ENCODE measurements around the gene LHX6. TPM values are rescaled to one million over a fixed set of nuclear protein-coding genes. Genes with fewer than 3 reads are reported as not detected.

LHX6 gene
- total RNA-seq, 6 experiments from 2014 or later = not detected

DNA sequence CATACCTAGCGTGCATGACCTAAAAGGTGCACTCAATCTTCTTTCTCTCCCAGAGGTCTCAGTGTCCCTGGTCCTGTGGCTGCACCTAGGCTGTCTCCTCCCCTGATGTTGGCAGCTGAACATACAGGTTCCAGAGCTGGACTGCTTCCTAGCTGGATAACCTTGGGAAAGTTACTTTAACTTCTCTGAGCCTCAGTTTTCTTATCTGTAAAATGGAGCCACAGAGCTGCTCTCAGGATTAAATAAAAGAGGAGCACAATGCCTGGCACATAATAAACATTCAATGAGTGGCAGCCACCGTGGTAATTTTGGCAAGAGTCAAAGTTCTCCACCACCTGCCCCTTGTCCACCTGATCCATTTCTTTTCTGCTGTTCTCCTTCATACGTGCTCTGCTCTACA is 55.1 kb downstream of the LHX6 start:
- no peaks in the 10 kb centered on the region for H3K4me1 Mint-ChIP-seq (ENCODE audit: low read depth)
- no peak overlapping the region for H3K27ac Mint-ChIP-seq
- no peaks in the 10 kb centered on the region for H3K9me3 Mint-ChIP-seq
- TF ChIP-seq, protein P1, sequence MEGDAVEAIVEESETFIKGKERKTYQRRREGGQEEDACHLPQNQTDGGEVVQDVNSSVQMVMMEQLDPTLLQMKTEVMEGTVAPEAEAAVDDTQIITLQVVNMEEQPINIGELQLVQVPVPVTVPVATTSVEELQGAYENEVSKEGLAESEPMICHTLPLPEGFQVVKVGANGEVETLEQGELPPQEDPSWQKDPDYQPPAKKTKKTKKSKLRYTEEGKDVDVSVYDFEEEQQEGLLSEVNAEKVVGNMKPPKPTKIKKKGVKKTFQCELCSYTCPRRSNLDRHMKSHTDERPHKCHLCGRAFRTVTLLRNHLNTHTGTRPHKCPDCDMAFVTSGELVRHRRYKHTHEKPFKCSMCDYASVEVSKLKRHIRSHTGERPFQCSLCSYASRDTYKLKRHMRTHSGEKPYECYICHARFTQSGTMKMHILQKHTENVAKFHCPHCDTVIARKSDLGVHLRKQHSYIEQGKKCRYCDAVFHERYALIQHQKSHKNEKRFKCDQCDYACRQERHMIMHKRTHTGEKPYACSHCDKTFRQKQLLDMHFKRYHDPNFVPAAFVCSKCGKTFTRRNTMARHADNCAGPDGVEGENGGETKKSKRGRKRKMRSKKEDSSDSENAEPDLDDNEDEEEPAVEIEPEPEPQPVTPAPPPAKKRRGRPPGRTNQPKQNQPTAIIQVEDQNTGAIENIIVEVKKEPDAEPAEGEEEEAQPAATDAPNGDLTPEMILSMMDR (IDR thresholded peaks at IDR 0.05) = no peak
- peaks cover 48% of the 10 kb centered on the region for H3K27me3 Mint-ChIP-seq (ENCODE audit: insufficient read depth)
- H3K4me3 Mint-ChIP-seq = no peak overlapping the region
- H3K36me3 Mint-ChIP-seq (ENCODE audit: low read depth) = no peaks in the 10 kb centered on the region
- no peak for DNase-seq

DNA sequence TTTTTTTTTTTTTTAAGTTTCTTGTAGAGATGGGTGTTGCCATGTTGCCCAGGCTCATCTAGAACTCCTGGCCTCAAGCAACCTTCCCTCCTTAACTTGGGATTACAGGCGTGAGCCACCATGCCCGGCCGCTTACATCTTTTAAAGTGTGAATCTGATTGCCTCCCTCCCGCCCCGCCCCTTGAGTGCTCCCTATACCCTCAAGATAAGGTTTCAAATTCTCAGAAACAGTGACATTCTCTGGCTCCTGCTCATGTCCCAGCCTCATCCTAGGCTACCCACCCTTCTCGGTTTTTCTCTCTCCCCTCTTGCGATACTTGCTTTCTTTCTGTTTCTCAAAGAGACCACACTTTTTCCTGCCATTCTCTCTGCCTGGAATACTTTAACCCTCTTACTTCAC is 56.6 kb downstream of the LHX6 start:
- H3K9me3 Mint-ChIP-seq = no peaks in the 10 kb centered on the region
- no peak for DNase-seq
- H3K36me3 Mint-ChIP-seq (ENCODE audit: low read depth) = no peaks in the 10 kb centered on the region
- peaks cover 9% of the 10 kb centered on the region for H3K4me1 Mint-ChIP-seq (ENCODE audit: low read depth)
- no peak overlapping the region for H3K27ac Mint-ChIP-seq
- H3K4me3 Mint-ChIP-seq = no peak overlapping the region
- H3K27me3 Mint-ChIP-seq (ENCODE audit: insufficient read depth) = peaks cover 45% of the 10 kb centered on the region
- TF ChIP-seq, protein P1 (IDR thresholded peaks at IDR 0.05) = no peak

DNA sequence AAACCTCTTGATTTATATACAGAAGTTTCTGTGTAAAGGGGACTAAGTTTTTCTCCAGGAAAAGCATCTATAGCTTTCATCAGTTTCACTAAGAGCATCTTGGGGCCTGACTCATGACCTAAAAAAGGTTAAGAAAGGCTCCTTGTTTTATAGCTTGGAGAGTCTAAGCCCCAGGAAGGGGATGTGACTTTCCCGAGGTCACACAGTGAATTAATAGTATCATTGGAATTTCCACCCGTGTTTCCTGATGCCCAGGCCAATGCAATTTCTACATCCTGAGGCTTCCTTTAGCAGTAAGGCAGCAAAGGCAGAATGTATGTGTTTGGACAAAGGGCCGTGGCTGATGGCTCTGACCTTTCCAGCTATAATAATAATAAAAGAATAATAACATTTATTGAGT is 60.4 kb downstream of the LHX6 start:
- Mint-ChIP-seq H3K4me1 (ENCODE audit: low read depth) (peaks cover 9% of the 10 kb centered on the region), H3K36me3 (ENCODE audit: low read depth) (no peaks in the 10 kb centered on the region), H3K27me3 (ENCODE audit: insufficient read depth) (peaks cover 49% of the 10 kb centered on the region), H3K27ac (no peak overlapping the region), H3K9me3 (no peaks in the 10 kb centered on the region), H3K4me3 (no peak overlapping the region)
- DNase-seq = no peak
- TF ChIP-seq, protein P1 (IDR thresholded peaks at IDR 0.05) = no peak

DNA sequence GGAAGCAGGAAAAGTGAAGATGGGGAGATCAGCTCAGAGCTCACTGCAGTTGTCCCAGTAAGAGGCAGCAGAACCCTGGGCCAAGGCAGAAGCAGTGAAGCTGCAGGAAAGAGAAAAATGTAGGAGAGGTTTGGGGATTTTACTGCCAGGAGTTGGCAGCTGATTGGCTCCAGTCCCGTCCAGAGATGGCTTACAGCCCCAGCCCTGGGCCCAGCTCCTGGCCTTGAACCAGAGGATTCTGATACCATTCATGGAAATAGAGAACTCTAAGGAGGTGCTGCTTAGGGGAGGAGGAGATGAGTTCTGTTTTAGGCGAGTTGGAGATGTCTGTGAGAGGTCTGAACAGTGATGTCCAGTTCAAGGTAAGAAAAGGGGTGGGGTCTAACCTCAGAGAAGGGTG is 64.5 kb downstream of the LHX6 start:
- H3K4me3 Mint-ChIP-seq = no peak overlapping the region
- DNase-seq = no peak
- peaks cover 6% of the 10 kb centered on the region; the same call in 1 of the 2 replicates for H3K36me3 Mint-ChIP-seq (ENCODE audit: low read depth)
- TF ChIP-seq, protein P1 (IDR thresholded peaks at IDR 0.05) = no peak
- H3K9me3 Mint-ChIP-seq = peaks cover 8% of the 10 kb centered on the region
- no peak overlapping the region for H3K27ac Mint-ChIP-seq
- H3K4me1 Mint-ChIP-seq (ENCODE audit: low read depth) = peaks cover 9% of the 10 kb centered on the region
- peaks cover 40% of the 10 kb centered on the region for H3K27me3 Mint-ChIP-seq (ENCODE audit: insufficient read depth)

DNA sequence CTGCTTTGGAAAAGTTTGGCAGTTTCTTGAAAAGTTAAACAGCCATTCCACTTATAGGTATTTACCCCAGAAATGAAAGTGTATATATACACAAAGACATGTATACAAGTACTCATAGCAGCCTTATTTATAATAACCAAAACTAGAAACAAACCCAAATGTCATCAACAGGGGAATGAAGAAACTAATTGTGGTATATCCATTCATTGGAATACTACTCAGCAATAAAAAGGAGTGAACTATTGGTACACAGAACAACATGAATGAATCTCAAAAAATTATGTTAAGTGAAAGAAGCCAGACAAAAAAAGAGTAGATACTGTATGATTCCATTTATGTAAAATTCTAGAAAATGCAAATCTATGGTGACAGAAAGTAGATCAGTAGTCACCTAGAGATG is 66.3 kb downstream of the LHX6 start:
- H3K27me3 Mint-ChIP-seq (ENCODE audit: insufficient read depth) = peaks cover 31% of the 10 kb centered on the region
- peaks cover 6% of the 10 kb centered on the region; the same call in 1 of the 2 replicates for H3K36me3 Mint-ChIP-seq (ENCODE audit: low read depth)
- H3K9me3 Mint-ChIP-seq = peaks cover 8% of the 10 kb centered on the region
- H3K4me1 Mint-ChIP-seq (ENCODE audit: low read depth) = peaks cover 11% of the 10 kb centered on the region
- no peak overlapping the region for H3K4me3 Mint-ChIP-seq
- no peak for DNase-seq
- no peak overlapping the region for H3K27ac Mint-ChIP-seq
- TF ChIP-seq, protein P1 (IDR thresholded peaks at IDR 0.05) = no peak

DNA sequence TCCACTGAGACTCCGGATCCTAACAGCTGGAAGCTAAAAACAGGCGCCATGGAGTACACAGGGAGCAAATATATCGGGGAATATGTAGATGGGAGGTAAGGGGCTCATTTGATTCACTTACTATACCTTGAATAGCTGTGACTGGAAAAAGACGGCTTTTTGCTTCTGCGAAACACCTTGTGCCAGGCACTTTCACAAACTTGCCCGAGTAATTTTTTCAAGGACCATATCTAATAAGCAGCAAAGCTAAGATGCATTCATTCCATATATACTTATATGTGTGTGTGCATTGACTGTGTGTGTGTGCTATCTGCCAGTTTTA is 68.9 kb downstream of the LHX6 start:
- peak overlapping the region; percentile 84 for H3K27ac Mint-ChIP-seq
- H3K4me1 Mint-ChIP-seq (ENCODE audit: low read depth) = peaks cover 27% of the 10 kb centered on the region
- H3K36me3 Mint-ChIP-seq (ENCODE audit: low read depth) = peaks cover 6% of the 10 kb centered on the region; the same call in 1 of the 2 replicates
- TF ChIP-seq, protein P1 (IDR thresholded peaks at IDR 0.05) = no peak
- H3K4me3 Mint-ChIP-seq = peak overlapping the region; percentile 96
- H3K27me3 Mint-ChIP-seq (ENCODE audit: insufficient read depth) = peaks cover 22% of the 10 kb centered on the region
- peaks cover 8% of the 10 kb centered on the region for H3K9me3 Mint-ChIP-seq
- no peak for DNase-seq

Measured in HFFc6 (cell line).